GM12892 (cell line): ENCODE data around the gene RPL35.

Experiments used
- POLR2A ChIP-seq: IDR thresholded peaks from 2 replicates; pipeline ENCODE4 v1.6.1; 2011; ENCODE audit warnings: low read depth, low read length, control low read depth
- POLR2AphosphoS5 ChIP-seq: IDR thresholded peaks from 2 replicates; pipeline ENCODE4 v1.6.1; 2011; ENCODE audit warnings: low read depth, low read length, control low read depth
- TAF1 ChIP-seq: IDR thresholded peaks from 2 replicates; pipeline ENCODE4 v1.6.1; 2011; ENCODE audit warnings: low read depth, mild to moderate bottlenecking, control low read depth, low read length, borderline replicate concordance

DNA sequence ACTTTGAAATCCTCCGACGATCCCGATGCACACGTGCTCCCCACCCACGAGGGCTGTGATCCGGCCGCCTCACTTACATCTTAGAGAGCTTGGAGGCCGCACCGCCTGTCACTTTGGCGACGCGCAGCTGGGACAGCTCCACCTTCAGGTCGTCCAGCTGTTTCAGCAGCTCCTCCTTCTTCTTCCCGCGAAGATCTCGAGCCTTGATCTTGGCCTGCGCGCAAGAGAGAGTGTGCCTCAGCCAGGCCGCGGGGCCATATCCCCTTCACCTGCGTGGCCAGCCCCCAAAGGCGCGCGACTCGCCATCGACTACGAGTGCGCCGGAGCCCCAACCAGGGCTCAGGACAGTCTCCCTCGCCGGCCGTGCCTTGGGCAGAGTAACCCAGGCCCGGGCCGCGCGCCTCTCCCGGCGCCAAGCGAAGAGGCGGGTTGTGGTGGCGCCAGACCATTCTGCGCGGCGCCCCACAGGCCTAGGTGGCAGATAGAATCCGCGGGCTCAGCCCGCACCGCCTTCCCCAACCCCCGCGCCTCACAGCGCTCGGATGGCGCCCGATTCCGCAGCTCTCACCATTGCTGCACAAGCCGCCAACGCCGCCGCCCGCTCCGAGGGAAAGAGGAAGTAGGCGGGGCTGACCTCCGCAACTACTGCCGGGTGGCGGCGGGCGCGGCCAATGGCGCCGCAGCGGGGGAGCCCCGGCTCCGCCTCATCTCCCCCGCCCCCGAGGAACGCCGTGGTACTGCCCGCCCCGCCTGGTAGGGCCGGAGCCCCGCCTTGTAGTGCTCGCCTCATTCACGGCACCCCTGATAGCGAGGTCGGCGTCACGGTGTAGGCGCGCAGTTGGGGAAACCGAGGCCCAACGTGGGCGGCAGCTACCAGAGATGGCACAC lies at the start of gene RPL35, which contains the start of gene ARPC5L:
- TF ChIP-seq POLR2A (peak; percentile 97), POLR2AphosphoS5 (peak; percentile 94), TAF1 (peak; percentile 99)
